Prostate gland (tissue), 1 donor: Measurements from ENCODE around the gene HOXA10.

Experiments
- POLR2A ChIP-seq: fragments of 450-650 bp; IDR thresholded peaks from one replicate; pipeline ENCODE4 v1.6.1; 2016; ENCODE audit warnings: antibody characterized with exemption, mild to moderate bottlenecking
- POLR2AphosphoS5 ChIP-seq: sonication (generic); formaldehyde crosslinking; IDR thresholded peaks from one replicate; pipeline ENCODE4 v1.6.1; 2017; ENCODE audit warnings: antibody characterized with exemption

GRCh38 chr7:27203365-27203953, 29.3 kb upstream of the HOXA10 start:
- TF ChIP-seq POLR2A (no peak), POLR2AphosphoS5 (no peak)
